PC-3 (cell line): ENCODE data around the gene PINLYP. TPM values are rescaled to one million over a fixed set of nuclear protein-coding genes. Genes with fewer than 3 reads are reported as not detected.

Experiments used
- ATAC-seq: fragments of 200-7000 bp; cut with Tn5 transposase; 2 replicates; pipeline ENCODE4 v1.9.1; 2020; ENCODE audit warnings: mild to moderate bottlenecking, moderate library complexity
- BruUV-seq: library from RNA; stranded (reverse); fragments of 400-500 nt; replicated peaks from 2 replicates; lab custom pipeline; 2021; lab: Mats Ljungman, UMichigan
- CTCF ChIA-PET: fragments of 300-600 bp; sonication (Branson Sonifier 250); formaldehyde crosslinking; loops from one replicate; lab custom pipeline; 2022; ENCODE audit warnings: antibody characterized with exemption; lab: Charles Lee
- POLR2A ChIA-PET: fragments of 300-600 bp; sonication (Branson Sonifier 250); formaldehyde crosslinking; loops from one replicate; lab custom pipeline; 2022; ENCODE audit warnings: antibody characterized with exemption; ENCODE audit not compliant: unreplicated experiment; lab: Charles Lee
- DNase-seq: peaks from one replicate; pipeline ENCODE4 v3.0.0-alpha.2; 2015
- H2AFZ ChIP-seq: fragments of 300-600 bp; sonication (generic); 2 replicates; pipeline ENCODE4 v1.6.0; 2016; ENCODE audit warnings: antibody characterized with exemption, low read length
- H3F3A ChIP-seq: fragments of 300-600 bp; sonication (generic); one replicate; pipeline ENCODE4 v1.6.0; 2017; ENCODE audit warnings: antibody characterized with exemption, low read length, control low read depth, mild to moderate bottlenecking; ENCODE audit not compliant: unreplicated experiment
- H3K27ac ChIP-seq: fragments of 300-600 bp; sonication (generic); 2 replicates; pipeline ENCODE4 v1.5.1; 2016; ENCODE audit warnings: mild to moderate bottlenecking, low read length
- H3K27me3 ChIP-seq: fragments of 300-600 bp; sonication (generic); 2 replicates; pipeline ENCODE4 v1.6.1; 2016; ENCODE audit warnings: low read length, mixed read lengths
- H3K36me3 ChIP-seq: fragments of 300-600 bp; sonication (generic); 2 replicates; pipeline ENCODE4 v1.6.1; 2016; ENCODE audit warnings: low read depth, mixed run types, low read length, mixed read lengths
- H3K4me1 ChIP-seq: fragments of 300-600 bp; sonication (generic); 2 replicates; pipeline ENCODE4 v1.5.1; 2016; ENCODE audit warnings: low read length; ENCODE audit not compliant: insufficient read depth
- H3K4me2 ChIP-seq: fragments of 300-600 bp; sonication (generic); 2 replicates; pipeline ENCODE4 v1.6.0; 2016; ENCODE audit warnings: low read length
- H3K4me3 ChIP-seq: fragments of 300-600 bp; sonication (generic); 2 replicates; pipeline ENCODE4 v1.5.1; 2016; ENCODE audit warnings: mild to moderate bottlenecking, low read length, mixed read lengths
- H3K79me2 ChIP-seq: fragments of 300-600 bp; sonication (generic); 2 replicates; pipeline ENCODE4 v1.6.1; 2017; ENCODE audit warnings: low read length, mixed read lengths
- H3K9ac ChIP-seq: fragments of 300-600 bp; sonication (generic); 2 replicates; pipeline ENCODE4 v1.6.0; 2016; ENCODE audit warnings: mild to moderate bottlenecking, low read length
- H3K9me2 ChIP-seq: fragments of 300-600 bp; sonication (generic); replicated peaks from 2 replicates; pipeline ENCODE4 v1.6.1; 2016; ENCODE audit warnings: mixed run types, low read length, mixed read lengths
- H3K9me3 ChIP-seq: fragments of 300-600 bp; sonication (generic); 2 replicates; pipeline ENCODE4 v1.6.1; 2016; ENCODE audit warnings: low read length, mixed read lengths
- H4K20me1 ChIP-seq: fragments of 300-600 bp; sonication (generic); 2 replicates; pipeline ENCODE4 v1.6.1; 2016; ENCODE audit warnings: low read length, mixed read lengths
- CTCF ChIP-seq: fragments of 300-600 bp; sonication (generic); conservative IDR thresholded peaks from 2 replicates; pipeline ENCODE4 v1.5.1; 2017; ENCODE audit warnings: antibody characterized with exemption, low read depth, mild to moderate bottlenecking, low read length
- EZH2 ChIP-seq: fragments of 300-600 bp; sonication (generic); IDR thresholded peaks from one replicate; pipeline ENCODE4 v1.6.1; 2017; ENCODE audit warnings: antibody characterized with exemption, mild to moderate bottlenecking, low read length; ENCODE audit not compliant: unreplicated experiment
- EZH2phosphoT487 ChIP-seq: fragments of 300-600 bp; sonication (generic); IDR thresholded peaks from 2 replicates; pipeline ENCODE4 v1.6.1; 2018; ENCODE audit warnings: mild to moderate bottlenecking, antibody characterized with exemption, low read length, borderline replicate concordance
- intact Hi-C: fragments of 100-400 bp; cut with micrococcal nuclease; formaldehyde crosslinking; loops from 2 replicates; pipeline ENCODE4 v1.9.0; 2023
- total RNA-seq: library from RNA; depleted of rRNA; stranded (reverse); fragments of >200 nt; gene quantifications from 2 replicates; pipeline ENCODE4 v1.2.3, GENCODE V29; 2014

The PINLYP gene
- total RNA-seq, 1 experiment from 2014 or later, result 0.18 TPM

- Histone ChIP-seq H3K4me3 (no peak overlapping the region), H3K4me1 (peaks cover 11% of the 10 kb centered on the region), H3K9me3 (no peaks in the 10 kb centered on the region), H3K9me2 (no peaks in the 10 kb centered on the region), H3K27ac (no peak overlapping the region), H2AFZ (no peak overlapping the region), H3K27me3 (no peaks in the 10 kb centered on the region), H3K9ac (no peak overlapping the region), H3F3A (no peaks in the 10 kb centered on the region), H4K20me1 (no peaks in the 10 kb centered on the region), H3K4me2 (no peak overlapping the region), H3K36me3 (no peaks in the 10 kb centered on the region; the same call in 1 of the 2 replicates), H3K79me2 (no peaks in the 10 kb centered on the region)
- intact Hi-C loops, result no loop called here
- DNase-seq (no peak), ATAC-seq (no peak)
- TF ChIP-seq CTCF (no peak), EZH2phosphoT487 (no peak)
- ChIA-PET CTCF (no interaction called here), POLR2A (no interaction called here)
- BruUV-seq, result no TSS peak
Observed at GRCh38 chr19:43563816-43564457, 11.7 kb upstream of the PINLYP start.

- Histone ChIP-seq H3K4me3 (no peak overlapping the region), H2AFZ (no peak overlapping the region), H3F3A (no peaks in the 10 kb centered on the region), H3K9me3 (no peaks in the 10 kb centered on the region), H3K9me2 (no peaks in the 10 kb centered on the region), H3K27ac (no peak overlapping the region), H3K27me3 (no peaks in the 10 kb centered on the region), H3K4me1 (peaks cover 11% of the 10 kb centered on the region), H4K20me1 (no peaks in the 10 kb centered on the region), H3K9ac (no peak overlapping the region), H3K36me3 (no peaks in the 10 kb centered on the region; the same call in 1 of the 2 replicates), H3K79me2 (0 out of 2 replicates have a peak, but pooled peaks cover 2% of the 10 kb centered on the region), H3K4me2 (no peak overlapping the region)
- no peak for TF ChIP-seq CTCF
- no peak for TF ChIP-seq EZH2
- no peak for TF ChIP-seq EZH2phosphoT487
- ChIA-PET POLR2A (no interaction called here), CTCF (no interaction called here)
- ATAC-seq, result no peak
- intact Hi-C loops, result no loop called here
- no peak for DNase-seq
- BruUV-seq, result no TSS peak
Observed at GRCh38 chr19:43564800-43565199, 10.8 kb upstream of the PINLYP start.

- Histone ChIP-seq H3K27ac (no peak overlapping the region), H3F3A (no peaks in the 10 kb centered on the region), H3K79me2 (peaks cover 12% of the 10 kb centered on the region), H3K9ac (no peak overlapping the region), H3K4me3 (no peak overlapping the region), H3K4me1 (peaks cover 3% of the 10 kb centered on the region; the same call in 1 of the 2 replicates), H3K9me2 (no peaks in the 10 kb centered on the region), H3K36me3 (no peaks in the 10 kb centered on the region), H3K27me3 (no peaks in the 10 kb centered on the region), H2AFZ (no peak overlapping the region), H4K20me1 (no peaks in the 10 kb centered on the region), H3K4me2 (no peak overlapping the region), H3K9me3 (no peaks in the 10 kb centered on the region)
- intact Hi-C loops, result no loop called here
- POLR2A ChIA-PET, result no interaction called here
- DNase-seq (no peak), ATAC-seq (no peak)
- no TSS peak for BruUV-seq
- CTCF ChIA-PET, result no interaction called here
- TF ChIP-seq CTCF (no peak), EZH2phosphoT487 (no peak), EZH2 (no peak)
Observed at GRCh38 chr19:43569657-43570056, 5.9 kb upstream of the PINLYP start.
